Smooth muscle cell (in vitro differentiated cells): ENCODE results near the gene WDR48. TPM values are rescaled to one million over a fixed set of nuclear protein-coding genes. Genes with fewer than 3 reads are reported as not detected.

Experiments used
- DNase-seq: peaks from one replicate; lab custom pipeline; 2025; ENCODE audit not compliant: unreplicated experiment; lab: John Stamatoyannopoulos, UW
- H2AFZ ChIP-seq: fragments of 200-600 bp; sonication (generic); 2 replicates; pipeline ENCODE4 v1.6.0; 2016; ENCODE audit warnings: antibody characterized with exemption, low read depth, mild to moderate bottlenecking
- H3F3A ChIP-seq: fragments of 200-600 bp; sonication (generic); 2 replicates; pipeline ENCODE4 v1.6.0; 2017; ENCODE audit warnings: antibody characterized with exemption, low read depth
- H3K27ac ChIP-seq: fragments of 200-600 bp; sonication (generic); 2 replicates; pipeline ENCODE4 v1.5.1; 2016; ENCODE audit warnings: low read depth, mild to moderate bottlenecking
- H3K27me3 ChIP-seq: fragments of 200-600 bp; sonication (generic); 2 replicates; pipeline ENCODE4 v1.6.1; 2016; ENCODE audit warnings: low read depth, mild to moderate bottlenecking
- H3K36me3 ChIP-seq: fragments of 200-600 bp; sonication (generic); 2 replicates; pipeline ENCODE4 v1.5.1; 2016; ENCODE audit warnings: low read depth
- H3K4me1 ChIP-seq: fragments of 200-600 bp; sonication (generic); 2 replicates; pipeline ENCODE4 v1.5.1; 2016; ENCODE audit warnings: low read depth
- H3K4me2 ChIP-seq: fragments of 200-600 bp; sonication (generic); 2 replicates; pipeline ENCODE4 v1.6.0; 2016; ENCODE audit warnings: mild to moderate bottlenecking
- H3K4me3 ChIP-seq: fragments of 200-600 bp; sonication (generic); 2 replicates; pipeline ENCODE4 v1.5.1; 2016; ENCODE audit warnings: mild to moderate bottlenecking
- H3K79me2 ChIP-seq: fragments of 200-600 bp; sonication (generic); 2 replicates; pipeline ENCODE4 v1.6.0; 2016; ENCODE audit warnings: low read depth, mild to moderate bottlenecking
- H3K9ac ChIP-seq: fragments of 200-600 bp; sonication (generic); 2 replicates; pipeline ENCODE4 v1.6.0; 2016; ENCODE audit warnings: low read depth
- H3K9me3 ChIP-seq: fragments of 200-600 bp; sonication (generic); replicated peaks from 2 replicates; pipeline ENCODE4 v1.5.1; 2016; ENCODE audit warnings: low read depth
- H4K20me1 ChIP-seq: fragments of 200-600 bp; sonication (generic); 2 replicates; pipeline ENCODE4 v1.6.0; 2016; ENCODE audit warnings: low read depth
- WGBS: methylation state at CpG from one replicate; pipeline ENCODE4 v1.1.7; 2016; ENCODE audit warnings: low lambda C conversion rate; 5-methylcytosine and 5-hydroxymethylcytosine counted together
- polyA plus RNA-seq: library from polyadenylated mRNA; unstranded; fragments of >200 nt; fragmentation: Nextera tagmentation; extraction: Ambion mirVana; gene quantifications from 2 replicates; pipeline ENCODE4 v1.2.1, GENCODE V29; 2016
- total RNA-seq: library from RNA; depleted of rRNA; stranded (reverse); fragments of >200 nt; gene quantifications from 2 replicates; pipeline ENCODE4 v1.2.3, GENCODE V29; 2014
- TF ChIP-seq, protein P1 (sequence below): fragments of 200-600 bp; sonication (generic); IDR thresholded peaks from 2 replicates; pipeline ENCODE4 v1.5.1; 2017; ENCODE audit warnings: borderline replicate concordance, mild to moderate bottlenecking, antibody characterized with exemption; ENCODE audit not compliant: insufficient read depth, poor library complexity, severe bottlenecking

The WDR48 gene
- total and polyA plus RNA-seq, 2 experiments from 2014 or later: 26.9 to 34.6 TPM

DNA sequence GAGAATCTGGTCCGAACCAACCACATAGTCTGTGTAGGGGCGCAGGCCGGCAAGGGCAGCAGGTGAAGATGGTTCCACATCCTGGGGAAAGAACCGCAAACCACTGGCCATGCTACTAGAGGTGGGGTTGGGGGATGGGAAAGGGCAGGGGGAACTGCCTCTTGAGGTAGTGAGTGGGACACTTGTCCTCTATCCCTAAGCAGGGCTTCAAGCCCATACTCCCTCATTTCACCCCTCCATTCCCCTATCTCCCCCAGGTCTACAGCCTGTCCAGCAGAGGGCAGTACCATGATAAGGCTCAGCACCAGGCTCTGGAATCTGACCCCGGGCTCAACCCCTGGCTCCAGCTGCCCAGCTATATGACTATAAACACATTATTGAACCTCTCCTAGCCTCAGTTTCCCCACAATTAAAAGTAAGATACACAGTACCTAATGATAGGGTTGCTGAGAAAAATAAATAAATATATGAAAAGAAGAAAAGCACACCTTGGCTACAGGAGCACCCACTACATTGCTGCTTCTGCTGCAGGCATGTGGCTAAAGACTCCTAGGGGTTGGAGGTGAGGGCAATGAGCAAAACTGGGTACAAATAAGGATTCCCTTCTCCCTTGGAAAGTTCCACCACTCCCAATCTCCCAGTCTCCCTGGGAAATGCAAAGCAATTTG, 49.3 kb downstream of the WDR48 start:
- TF ChIP-seq, protein P1, sequence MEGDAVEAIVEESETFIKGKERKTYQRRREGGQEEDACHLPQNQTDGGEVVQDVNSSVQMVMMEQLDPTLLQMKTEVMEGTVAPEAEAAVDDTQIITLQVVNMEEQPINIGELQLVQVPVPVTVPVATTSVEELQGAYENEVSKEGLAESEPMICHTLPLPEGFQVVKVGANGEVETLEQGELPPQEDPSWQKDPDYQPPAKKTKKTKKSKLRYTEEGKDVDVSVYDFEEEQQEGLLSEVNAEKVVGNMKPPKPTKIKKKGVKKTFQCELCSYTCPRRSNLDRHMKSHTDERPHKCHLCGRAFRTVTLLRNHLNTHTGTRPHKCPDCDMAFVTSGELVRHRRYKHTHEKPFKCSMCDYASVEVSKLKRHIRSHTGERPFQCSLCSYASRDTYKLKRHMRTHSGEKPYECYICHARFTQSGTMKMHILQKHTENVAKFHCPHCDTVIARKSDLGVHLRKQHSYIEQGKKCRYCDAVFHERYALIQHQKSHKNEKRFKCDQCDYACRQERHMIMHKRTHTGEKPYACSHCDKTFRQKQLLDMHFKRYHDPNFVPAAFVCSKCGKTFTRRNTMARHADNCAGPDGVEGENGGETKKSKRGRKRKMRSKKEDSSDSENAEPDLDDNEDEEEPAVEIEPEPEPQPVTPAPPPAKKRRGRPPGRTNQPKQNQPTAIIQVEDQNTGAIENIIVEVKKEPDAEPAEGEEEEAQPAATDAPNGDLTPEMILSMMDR: peak; percentile 59
- H4K20me1 ChIP-seq: peaks cover 74% of the 10 kb centered on the region
- H3K36me3 ChIP-seq: peaks cover 10% of the 10 kb centered on the region
- no peak overlapping the region for H3K27ac ChIP-seq
- no peak overlapping the region for H2AFZ ChIP-seq
- no peaks in the 10 kb centered on the region for H3K27me3 ChIP-seq
- no peaks in the 10 kb centered on the region for H3F3A ChIP-seq
- H3K4me2 ChIP-seq: no peak overlapping the region
- H3K4me1 ChIP-seq: peaks cover 3% of the 10 kb centered on the region
- DNase-seq: no peak
- H3K4me3 ChIP-seq: no peak overlapping the region
- no peak overlapping the region for H3K9ac ChIP-seq
- 91% methylated on average over 5 of the region's 5 CpGs for WGBS
- H3K9me3 ChIP-seq: no peaks in the 10 kb centered on the region
- H3K79me2 ChIP-seq: peaks cover 32% of the 10 kb centered on the region

DNA sequence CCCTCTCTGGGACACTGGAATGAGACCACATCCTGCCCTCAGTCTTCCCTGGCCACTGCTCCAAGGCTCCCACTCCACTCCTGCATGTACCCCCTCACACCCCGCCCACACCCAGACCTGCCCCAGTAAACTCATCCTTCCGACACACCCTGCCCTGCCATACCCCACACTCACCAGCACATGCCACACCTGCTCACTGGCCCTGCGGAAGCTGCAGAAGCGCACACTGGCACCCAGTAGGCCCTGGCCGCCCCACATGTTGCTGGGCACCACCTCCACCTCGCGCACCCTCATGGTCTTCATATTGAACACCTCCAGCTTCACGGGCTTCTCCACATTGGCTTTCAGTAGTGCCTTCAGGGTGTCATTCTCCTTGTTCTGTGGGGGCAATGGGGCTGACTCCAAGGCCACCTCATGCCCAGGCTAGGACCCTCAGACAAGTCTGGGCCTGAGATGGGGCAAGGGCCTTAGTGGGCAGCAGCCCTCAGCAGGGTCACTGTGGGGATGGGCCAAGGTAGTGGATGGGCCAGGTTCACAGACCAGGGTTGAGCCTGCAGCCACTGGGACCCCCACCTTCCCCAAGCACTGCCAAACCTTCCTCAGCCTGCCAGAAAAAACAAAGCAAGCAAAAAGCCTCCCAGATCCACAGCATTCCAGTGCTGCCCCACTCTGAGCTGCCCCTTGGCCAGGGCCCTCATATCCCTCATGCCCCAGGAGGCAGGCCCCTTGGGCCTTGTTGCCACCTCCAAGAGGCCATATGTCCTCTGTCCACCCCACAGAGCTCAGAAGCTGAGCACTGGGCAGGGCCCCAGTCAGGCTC, 50.9 kb downstream of the WDR48 start:
- Histone ChIP-seq H3K9ac (no peak overlapping the region), H4K20me1 (peaks cover 75% of the 10 kb centered on the region), H3K4me3 (no peak overlapping the region)

DNA sequence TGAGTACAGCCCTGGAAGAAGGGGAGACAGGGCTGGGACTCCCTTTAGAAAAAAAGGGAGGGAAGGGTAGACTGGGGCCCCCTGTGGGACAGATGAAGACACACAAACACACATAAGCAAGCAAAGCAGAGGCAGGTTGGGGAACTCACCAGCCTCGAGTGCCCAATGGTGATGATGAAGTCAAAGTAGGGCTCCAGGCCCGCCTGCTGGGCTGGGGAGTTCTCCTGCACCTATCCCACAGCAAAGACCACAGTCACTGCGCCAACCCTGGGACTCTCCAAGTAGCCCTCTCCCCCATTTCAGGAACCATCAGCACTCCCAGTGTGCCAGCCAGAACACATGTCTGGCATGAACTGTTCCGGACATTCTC, 51.5 kb downstream of the WDR48 start:
- Histone ChIP-seq H3K36me3 (no peaks in the 10 kb centered on the region), H3K9me3 (no peaks in the 10 kb centered on the region), H3K27me3 (no peaks in the 10 kb centered on the region), H3K4me1 (peaks cover 11% of the 10 kb centered on the region), H3F3A (no peaks in the 10 kb centered on the region), H3K4me2 (no peak overlapping the region), H4K20me1 (peaks cover 75% of the 10 kb centered on the region), H3K9ac (no peak overlapping the region), H2AFZ (no peak overlapping the region), H3K27ac (no peak overlapping the region), H3K79me2 (peaks cover 43% of the 10 kb centered on the region), H3K4me3 (no peak overlapping the region)
- 88% methylated on average over 4 of the region's 4 CpGs for WGBS
- TF ChIP-seq, protein P1: no peak
- no peak for DNase-seq

More for the DNA sequence above, 50.9 kb downstream of the WDR48 start:
- no peak overlapping the region for H2AFZ ChIP-seq
- H3K4me1 ChIP-seq: peaks cover 7% of the 10 kb centered on the region
- no peaks in the 10 kb centered on the region for H3K36me3 ChIP-seq
- H3K79me2 ChIP-seq: peaks cover 43% of the 10 kb centered on the region
- whole genome bisulfite sequencing: 99% methylated on average over 8 of the region's 8 CpGs
- DNase-seq: no peak
- no peak overlapping the region for H3K4me2 ChIP-seq
- H3K9me3 ChIP-seq: no peaks in the 10 kb centered on the region
- TF ChIP-seq, protein P1: no peak
- no peak overlapping the region for H3K27ac ChIP-seq
- H3K27me3 ChIP-seq: no peaks in the 10 kb centered on the region
- H3F3A ChIP-seq: no peaks in the 10 kb centered on the region
